Breast epithelium (tissue), 3 donors: ENCODE results near the gene NCOA4.

Experiments used
- CTCF ChIP-seq, 3 donors: fragments of 450-650 bp; IDR thresholded peaks; one replicate each; pipeline ENCODE4 v1.5.1; 2016 to 2017; ENCODE audit warnings: antibody characterized with exemption in 3 of 3, mild to moderate bottlenecking in 3 of 3, moderate library complexity in 3 of 3
- POLR2A ChIP-seq: fragments of 450-650 bp; IDR thresholded peaks from one replicate; pipeline ENCODE4 v1.6.1; 2016; ENCODE audit warnings: antibody characterized with exemption, mild to moderate bottlenecking, moderate library complexity

GRCh38 chr10:46079831-46080585 is 49.6 kb upstream of the NCOA4 start:
- TF ChIP-seq POLR2A (no peak), CTCF (IDR thresholded peaks at IDR 0.05) (no peak)
